MM.1S (cell line): Measurements from ENCODE around the gene SLC8A3.

ENCODE experiments used
- DNase-seq: peaks from one replicate; pipeline ENCODE4 v3.0.0-alpha.2; 2015
- H2AFZ ChIP-seq: fragments of 300-600 bp; sonication (generic); 2 replicates; pipeline ENCODE4 v1.6.0; 2016; ENCODE audit warnings: antibody characterized with exemption, low read length
- H3F3A ChIP-seq: fragments of 300-600 bp; sonication (generic); 2 replicates; pipeline ENCODE4 v1.6.1; 2016; ENCODE audit warnings: mild to moderate bottlenecking, antibody characterized with exemption, low read length, moderate library complexity, mixed read lengths; ENCODE audit not compliant: insufficient read depth
- H3K27ac ChIP-seq: fragments of 300-600 bp; sonication (generic); 2 replicates; pipeline ENCODE4 v1.5.1; 2016; ENCODE audit warnings: mild to moderate bottlenecking, low read length
- H3K27me3 ChIP-seq: fragments of 300-600 bp; sonication (generic); replicated peaks from 2 replicates; pipeline ENCODE4 v1.6.0; 2016; ENCODE audit warnings: low read length; ENCODE audit not compliant: insufficient read depth
- H3K36me3 ChIP-seq: fragments of 300-600 bp; sonication (generic); replicated peaks from 2 replicates; pipeline ENCODE4 v1.6.1; 2016; ENCODE audit warnings: mild to moderate bottlenecking, low read length, mixed read lengths; ENCODE audit not compliant: insufficient read depth
- H3K4me1 ChIP-seq: fragments of 300-600 bp; sonication (generic); 2 replicates; pipeline ENCODE4 v1.6.1; 2016; ENCODE audit warnings: low read length, mixed read lengths
- H3K4me2 ChIP-seq: fragments of 300-600 bp; sonication (generic); 2 replicates; pipeline ENCODE4 v1.6.0; 2016; ENCODE audit warnings: low read depth, low read length
- H3K4me3 ChIP-seq: fragments of 300-600 bp; sonication (generic); 2 replicates; pipeline ENCODE4 v1.5.1; 2016; ENCODE audit warnings: low read length, mixed read lengths
- H3K79me2 ChIP-seq: fragments of 300-600 bp; sonication (generic); 2 replicates; pipeline ENCODE4 v1.6.1; 2016; ENCODE audit warnings: mixed run types, low read length, mixed read lengths
- H3K9ac ChIP-seq: fragments of 300-600 bp; sonication (generic); 2 replicates; pipeline ENCODE4 v1.6.1; 2016; ENCODE audit warnings: low read length, mixed read lengths
- H3K9me2 ChIP-seq: fragments of 300-600 bp; sonication (generic); replicated peaks from 2 replicates; pipeline ENCODE4 v1.6.1; 2016; ENCODE audit warnings: mild to moderate bottlenecking, low read length, mixed read lengths; ENCODE audit not compliant: insufficient read depth
- H3K9me3 ChIP-seq: fragments of 300-600 bp; sonication (generic); replicated peaks from 2 replicates; pipeline ENCODE4 v1.6.1; 2016; ENCODE audit warnings: mild to moderate bottlenecking, low read length, mixed read lengths; ENCODE audit not compliant: insufficient read depth
- H4K20me1 ChIP-seq: fragments of 300-600 bp; sonication (generic); 2 replicates; pipeline ENCODE4 v1.6.1; 2016; ENCODE audit warnings: mild to moderate bottlenecking, low read length, moderate library complexity, mixed read lengths; ENCODE audit not compliant: insufficient read depth
- EZH2 ChIP-seq: fragments of 300-600 bp; sonication (generic); optimal IDR thresholded peaks from 2 replicates; pipeline ENCODE3; 2017; ENCODE audit warnings: low read depth, mild to moderate bottlenecking, antibody characterized with exemption, low read length, mixed read lengths
- EZH2phosphoT487 ChIP-seq: fragments of 300-600 bp; sonication (generic); IDR thresholded peaks from 2 replicates; pipeline ENCODE4 v1.6.1; 2018; ENCODE audit warnings: antibody characterized with exemption, low read length
- TF ChIP-seq, protein P1 (sequence below): fragments of 300-600 bp; sonication (generic); IDR thresholded peaks from 2 replicates; pipeline ENCODE4 v1.5.1; 2016; ENCODE audit warnings: antibody characterized with exemption, low read length, mixed read lengths

SLC8A3 gene

DNA sequence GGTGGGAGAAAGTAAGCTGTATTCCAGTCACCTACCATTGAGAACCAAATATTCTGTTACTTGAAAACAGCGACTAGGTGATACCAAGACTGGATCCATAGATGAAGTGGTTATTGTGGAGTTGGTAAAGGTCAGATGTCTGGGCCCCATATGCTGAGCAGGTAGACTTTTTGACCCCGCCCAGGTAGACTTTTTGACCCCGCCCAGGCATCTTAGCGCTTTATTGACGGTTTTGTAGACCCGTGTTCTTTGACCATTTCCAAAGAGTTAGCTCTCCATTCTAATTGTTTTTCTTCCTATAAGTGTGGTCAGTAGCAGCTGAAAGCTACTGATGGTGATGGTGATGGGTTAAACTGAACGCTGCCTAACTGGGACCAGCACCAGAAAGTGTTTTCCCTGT, 61.6 kb downstream of the SLC8A3 start:
- Histone ChIP-seq H3K4me1 (no peaks in the 10 kb centered on the region), H3K27ac (no peak overlapping the region), H3K9me3 (no peaks in the 10 kb centered on the region), H3K4me3 (no peak overlapping the region), H3K4me2 (no peak overlapping the region), H3K27me3 (no peaks in the 10 kb centered on the region), H3K9ac (no peak overlapping the region), H3F3A (no peaks in the 10 kb centered on the region), H3K36me3 (no peaks in the 10 kb centered on the region), H4K20me1 (no peaks in the 10 kb centered on the region), H3K9me2 (no peaks in the 10 kb centered on the region), H2AFZ (no peak overlapping the region), H3K79me2 (no peaks in the 10 kb centered on the region)
- TF ChIP-seq EZH2 (no peak), EZH2phosphoT487 (no peak)
- TF ChIP-seq, protein P1, sequence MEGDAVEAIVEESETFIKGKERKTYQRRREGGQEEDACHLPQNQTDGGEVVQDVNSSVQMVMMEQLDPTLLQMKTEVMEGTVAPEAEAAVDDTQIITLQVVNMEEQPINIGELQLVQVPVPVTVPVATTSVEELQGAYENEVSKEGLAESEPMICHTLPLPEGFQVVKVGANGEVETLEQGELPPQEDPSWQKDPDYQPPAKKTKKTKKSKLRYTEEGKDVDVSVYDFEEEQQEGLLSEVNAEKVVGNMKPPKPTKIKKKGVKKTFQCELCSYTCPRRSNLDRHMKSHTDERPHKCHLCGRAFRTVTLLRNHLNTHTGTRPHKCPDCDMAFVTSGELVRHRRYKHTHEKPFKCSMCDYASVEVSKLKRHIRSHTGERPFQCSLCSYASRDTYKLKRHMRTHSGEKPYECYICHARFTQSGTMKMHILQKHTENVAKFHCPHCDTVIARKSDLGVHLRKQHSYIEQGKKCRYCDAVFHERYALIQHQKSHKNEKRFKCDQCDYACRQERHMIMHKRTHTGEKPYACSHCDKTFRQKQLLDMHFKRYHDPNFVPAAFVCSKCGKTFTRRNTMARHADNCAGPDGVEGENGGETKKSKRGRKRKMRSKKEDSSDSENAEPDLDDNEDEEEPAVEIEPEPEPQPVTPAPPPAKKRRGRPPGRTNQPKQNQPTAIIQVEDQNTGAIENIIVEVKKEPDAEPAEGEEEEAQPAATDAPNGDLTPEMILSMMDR, result no peak
- no peak for DNase-seq

DNA sequence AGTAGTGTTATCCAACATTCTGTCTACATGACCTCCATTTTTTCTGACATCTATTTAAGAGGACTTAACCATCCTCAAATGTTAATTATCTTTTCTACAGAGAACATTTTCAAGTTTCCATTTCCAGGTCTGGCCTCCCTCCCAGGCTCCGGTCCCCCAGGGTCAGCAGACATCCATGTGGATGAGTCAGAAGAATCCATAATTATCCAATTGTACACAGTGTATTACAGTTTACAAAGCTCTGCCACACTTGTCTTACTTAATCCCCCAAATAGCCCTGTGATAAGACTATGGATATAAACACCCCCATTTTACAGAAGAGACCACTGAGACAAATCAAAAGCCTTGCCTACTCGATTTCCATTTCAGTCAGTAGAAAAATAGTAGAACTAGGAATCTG, 65.0 kb downstream of the SLC8A3 start:
- Histone ChIP-seq H3K4me2 (no peak overlapping the region), H3K36me3 (no peaks in the 10 kb centered on the region), H3K4me3 (no peak overlapping the region), H3K4me1 (no peaks in the 10 kb centered on the region), H3K9me3 (no peaks in the 10 kb centered on the region), H4K20me1 (no peaks in the 10 kb centered on the region), H3F3A (no peaks in the 10 kb centered on the region), H3K27ac (no peak overlapping the region), H2AFZ (no peak overlapping the region), H3K9ac (no peak overlapping the region), H3K9me2 (no peaks in the 10 kb centered on the region), H3K27me3 (no peaks in the 10 kb centered on the region), H3K79me2 (no peaks in the 10 kb centered on the region)
- DNase-seq, result no peak
- TF ChIP-seq EZH2 (no peak), EZH2phosphoT487 (no peak)
- TF ChIP-seq, protein P1, result no peak

DNA sequence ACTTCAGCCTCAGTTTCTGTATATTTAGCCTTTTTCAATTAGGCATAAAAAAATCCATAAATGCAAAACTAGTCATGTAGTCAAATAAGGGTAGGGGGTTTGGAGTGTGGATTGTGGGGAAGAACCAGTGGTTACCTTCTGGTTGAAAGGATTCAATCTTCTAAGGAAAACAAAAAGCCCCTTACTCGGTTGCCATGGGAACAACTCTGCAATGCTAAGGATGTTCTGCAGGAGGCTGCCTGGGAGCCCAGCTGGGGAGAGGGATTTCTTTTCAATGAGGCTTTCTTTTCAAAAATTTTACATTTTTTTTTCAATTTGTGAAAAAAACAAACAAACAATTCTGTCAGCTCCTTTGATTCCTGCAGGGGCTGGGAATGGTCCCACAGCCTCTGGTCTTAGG, 67.2 kb downstream of the SLC8A3 start:
- Histone ChIP-seq H3K9me3 (no peaks in the 10 kb centered on the region), H4K20me1 (no peaks in the 10 kb centered on the region), H3K36me3 (no peaks in the 10 kb centered on the region), H3K27ac (no peak overlapping the region), H3K9ac (no peak overlapping the region), H3K4me1 (no peaks in the 10 kb centered on the region), H3K9me2 (no peaks in the 10 kb centered on the region), H3K4me2 (no peak overlapping the region), H3K27me3 (no peaks in the 10 kb centered on the region), H2AFZ (no peak overlapping the region), H3F3A (no peaks in the 10 kb centered on the region), H3K4me3 (no peak overlapping the region), H3K79me2 (no peaks in the 10 kb centered on the region)
- DNase-seq, result no peak
- TF ChIP-seq EZH2 (no peak), EZH2phosphoT487 (no peak)
- TF ChIP-seq, protein P1, result no peak
